CD4-positive, alpha-beta T cell (primary cell): ENCODE data around the gene PTP4A1. TPM values are rescaled to one million over a fixed set of nuclear protein-coding genes. Genes with fewer than 3 reads are reported as not detected.

Experiments used
- ATAC-seq: fragments of 200-7000 bp; cut with Tn5 transposase; one replicate; pipeline ENCODE4 v1.10.0; 2022; ENCODE audit warnings: mild to moderate bottlenecking; ENCODE audit not compliant: poor library complexity
- CTCF ChIA-PET: fragments of 350-600 bp; sonication (Branson Sonifier 250); formaldehyde crosslinking; loops from one replicate; lab custom pipeline; 2021; ENCODE audit warnings: antibody characterized with exemption, inconsistent platforms; lab: Charles Lee
- POLR2A ChIA-PET: fragments of 350-600 bp; sonication (Branson Sonifier 250); formaldehyde crosslinking; loops from one replicate; lab custom pipeline; 2021; ENCODE audit warnings: antibody characterized with exemption, inconsistent platforms; lab: Charles Lee
- DNase-seq, 14 experiments: peaks; one replicate each; pipeline ENCODE4 v3.0.0-alpha.2; 2013 to 2020; ENCODE audit warnings: mixed read lengths in 2 of 14
- H3K27ac ChIP-seq, 2 donors: one replicate each; pipeline versions ENCODE4 v1.5.1 to v1.7.0; 2013; ENCODE audit warnings: low read length in 2 of 2, low read depth in 1 of 2, mild to moderate bottlenecking in 1 of 2
- H3K27me3 ChIP-seq, 2 experiments: 1 replicate in 1 of 2; 2 replicates in 1 of 2; pipeline versions ENCODE4 v1.6.1 to v1.7.0; 2013; ENCODE audit warnings: low read length in 2 of 2, control low read depth in 1 of 2, mild to moderate bottlenecking in 1 of 2, moderate library complexity in 1 of 2; ENCODE audit not compliant: insufficient read depth in 2 of 2, control insufficient read depth in 1 of 2
- H3K36me3 ChIP-seq: one replicate; pipeline ENCODE4 v1.6.1; 2013; ENCODE audit warnings: low read length, control low read depth; ENCODE audit not compliant: insufficient read depth
- H3K4me1 ChIP-seq: one replicate; pipeline ENCODE4 v1.6.1; 2013; ENCODE audit warnings: low read length, control low read depth; ENCODE audit not compliant: insufficient read depth
- H3K4me3 ChIP-seq: one replicate; pipeline ENCODE4 v1.5.1; 2013; ENCODE audit warnings: mild to moderate bottlenecking, low read length, moderate library complexity
- H3K9me3 ChIP-seq, 2 experiments: 1 replicate in 1 of 2; 2 replicates in 1 of 2; pipeline versions ENCODE4 v1.6.1 to v1.7.0; 2013; ENCODE audit warnings: low read length in 2 of 2, mild to moderate bottlenecking in 2 of 2, control low read depth in 1 of 2, moderate library complexity in 1 of 2; ENCODE audit not compliant: control insufficient read depth in 1 of 2, insufficient read depth in 1 of 2
- H3K27ac Mint-ChIP-seq: one replicate; pipeline ENCODE4 v1.8.0; 2020; ENCODE audit warnings: mixed read lengths
- H3K27me3 Mint-ChIP-seq: one replicate; pipeline ENCODE4 v1.8.0; 2021; ENCODE audit warnings: mixed read lengths
- H3K36me3 Mint-ChIP-seq: one replicate; pipeline ENCODE4 v1.8.0; 2021; ENCODE audit warnings: low read depth, mixed read lengths
- H3K4me1 Mint-ChIP-seq: one replicate; pipeline ENCODE4 v1.8.0; 2021; ENCODE audit warnings: low read depth, mixed read lengths
- H3K4me3 Mint-ChIP-seq: one replicate; pipeline ENCODE4 v1.8.0; 2020; ENCODE audit warnings: mild to moderate bottlenecking, mixed read lengths
- H3K9me3 Mint-ChIP-seq: one replicate; pipeline ENCODE4 v1.8.0; 2020; ENCODE audit warnings: mixed read lengths
- CTCF ChIP-seq: fragments of 200-600 bp; IDR thresholded peaks from one replicate; pipeline ENCODE4 v1.8.0; 2022; ENCODE audit warnings: antibody characterized with exemption, mild to moderate bottlenecking
- intact Hi-C, 2 experiments: fragments of 100-400 bp; cut with DNase I in 1 of 2; cut with micrococcal nuclease in 1 of 2; formaldehyde crosslinking; loops; one replicate each; pipeline versions ENCODE4 v1.15.1 to v1.9.0; 2023 to 2025; cut with DNase I, micrococcal nuclease
- total RNA-seq, 174 experiments: library from RNA in 2 of 174; stranded (reverse) in 2 of 174; gene quantifications; one replicate each; pipeline ENCODE4 v1.2.3 and lab custom pipeline; 2021 to 2026

PTP4A1 gene
- total RNA-seq, 2 experiments from 2014 or later = 254 to 258 TPM

GRCh38 chr6:63537959-63538300 is 34.4 kb upstream of the PTP4A1 start:
- ATAC-seq = no peak
- Mint-ChIP-seq H3K27ac (no peak overlapping the region), H3K9me3 (no peaks in the 10 kb centered on the region), H3K36me3 (no peaks in the 10 kb centered on the region), H3K4me3 (no peak overlapping the region), H3K27me3 (peaks cover 31% of the 10 kb centered on the region), H3K4me1 (no peaks in the 10 kb centered on the region)
- intact Hi-C loops = no loop called here
- no peak overlapping the region for H3K27ac ChIP-seq
- peaks cover 0 to 2% of the 10 kb centered on the region in 2 experiments for H3K27me3 ChIP-seq
- POLR2A ChIA-PET = no interaction called here
- H3K4me3 ChIP-seq = no peak overlapping the region
- no peak for TF ChIP-seq CTCF
- no peaks in the 10 kb centered on the region for H3K4me1 ChIP-seq
- CTCF ChIA-PET = no interaction called here
- H3K9me3 ChIP-seq = no peaks in the 10 kb centered on the region
- DNase-seq = no peak
- no peaks in the 10 kb centered on the region for H3K36me3 ChIP-seq

GRCh38 chr6:63538550-63538949 is 33.7 kb upstream of the PTP4A1 start:
- CTCF ChIA-PET = no interaction called here
- H3K36me3 Mint-ChIP-seq = no peaks in the 10 kb centered on the region
- no peak overlapping the region for H3K4me3 Mint-ChIP-seq
- peaks cover 0 to 2% of the 10 kb centered on the region in 2 experiments for H3K27me3 ChIP-seq
- no peaks in the 10 kb centered on the region for H3K9me3 ChIP-seq
- no peak overlapping the region for H3K4me3 ChIP-seq
- no peak overlapping the region for H3K27ac ChIP-seq
- no peak overlapping the region for H3K27ac Mint-ChIP-seq
- DNase-seq (no peak), ATAC-seq (no peak)
- POLR2A ChIA-PET = no interaction called here
- no peaks in the 10 kb centered on the region for H3K4me1 Mint-ChIP-seq
- TF ChIP-seq CTCF = no peak
- no peaks in the 10 kb centered on the region for H3K36me3 ChIP-seq
- peaks cover 35% of the 10 kb centered on the region for H3K27me3 Mint-ChIP-seq
- no peaks in the 10 kb centered on the region for H3K4me1 ChIP-seq
- intact Hi-C loops = no loop called here
- H3K9me3 Mint-ChIP-seq = no peaks in the 10 kb centered on the region

GRCh38 chr6:63543001-63543400 is 29.3 kb upstream of the PTP4A1 start:
- ChIA-PET CTCF (no interaction called here), POLR2A (no interaction called here)
- DNase-seq = no peak
- H3K9me3 Mint-ChIP-seq = no peaks in the 10 kb centered on the region
- H3K27ac ChIP-seq = no peak overlapping the region
- no peaks in the 10 kb centered on the region for H3K36me3 Mint-ChIP-seq
- TF ChIP-seq CTCF = no peak
- H3K36me3 ChIP-seq = no peaks in the 10 kb centered on the region
- H3K27ac Mint-ChIP-seq = no peak overlapping the region
- no peaks in the 10 kb centered on the region for H3K4me1 ChIP-seq
- H3K27me3 ChIP-seq = peaks cover 0 to 2% of the 10 kb centered on the region in 2 experiments
- peaks cover 53% of the 10 kb centered on the region for H3K27me3 Mint-ChIP-seq
- ATAC-seq = no peak
- no peak overlapping the region for H3K4me3 Mint-ChIP-seq
- no peaks in the 10 kb centered on the region for H3K9me3 ChIP-seq
- intact Hi-C loops = no loop called here
- H3K4me3 ChIP-seq = no peak overlapping the region
- H3K4me1 Mint-ChIP-seq = no peaks in the 10 kb centered on the region
